ENCODE results near the gene CPZ.
A peak's percentile ranks its signal among the peaks of the same experiment; 100 is the strongest.

CPZ gene

GRCh38 chr4:8581094-8581861 is 11.3 kb upstream of the CPZ start:
- no peak for DNase-seq (ENCODE audit: low read depth)

- DNase-seq (ENCODE audit: low read depth) = no peak
Measured at GRCh38 chr4:8582016-8582415, 10.5 kb upstream of the CPZ start.

- no peak for DNase-seq (ENCODE audit: low read depth)
Measured at GRCh38 chr4:8582436-8582835, 10.1 kb upstream of the CPZ start.

- no peak for DNase-seq (ENCODE audit: low read depth)
Measured at GRCh38 chr4:8582941-8583654, 9.5 kb upstream of the CPZ start.

GRCh38 chr4:8583655-8584025 is 8.9 kb upstream of the CPZ start:
- no peak for DNase-seq (ENCODE audit: low read depth)

GRCh38 chr4:8585186-8585585 is 7.4 kb upstream of the CPZ start:
- DNase-seq (ENCODE audit: low read depth) = no peak

GRCh38 chr4:8585721-8586212 is 6.8 kb upstream of the CPZ start:
- DNase-seq (ENCODE audit: low read depth) = no peak

GRCh38 chr4:8586246-8586645 is 6.3 kb upstream of the CPZ start:
- DNase-seq (ENCODE audit: low read depth) = no peak

GRCh38 chr4:8586671-8587468 is 5.7 kb upstream of the CPZ start:
- DNase-seq (ENCODE audit: low read depth) = no peak

- DNase-seq (ENCODE audit: low read depth) = no peak
Measured at GRCh38 chr4:8587469-8588195, 4.9 kb upstream of the CPZ start.

- DNase-seq (ENCODE audit: low read depth) = no peak
Measured at GRCh38 chr4:8588196-8588470, 4.4 kb upstream of the CPZ start.

GRCh38 chr4:8589336-8589735 is 3.2 kb upstream of the CPZ start:
- DNase-seq (ENCODE audit: low read depth) = no peak

- no peak for DNase-seq (ENCODE audit: low read depth)
Measured at GRCh38 chr4:8589823-8590545, 2.6 kb upstream of the CPZ start.

- DNase-seq (ENCODE audit: low read depth) = no peak
Measured at GRCh38 chr4:8590546-8590880, 2.1 kb upstream of the CPZ start.

- DNase-seq (ENCODE audit: low read depth) = no peak
Measured at GRCh38 chr4:8591114-8591513, 1.5 kb upstream of the CPZ start.

GRCh38 chr4:8591626-8592365 is 769 bp upstream of the CPZ start:
- no peak for DNase-seq (ENCODE audit: low read depth)

GRCh38 chr4:8593264-8594096 is 915 bp downstream of the CPZ start:
- no peak for DNase-seq (ENCODE audit: low read depth)

GRCh38 chr4:8594097-8595038 is 1.8 kb downstream of the CPZ start:
- peak; percentile 18 for DNase-seq (ENCODE audit: low read depth)

All from non-pigmented ciliary epithelial cell (primary cell).